ENCODE measurements around the gene ZNF688. TPM values are rescaled to one million over a fixed set of nuclear protein-coding genes. Genes with fewer than 3 reads are reported as not detected.

Gene ZNF688
- total RNA-seq, 2 experiments from 2014 or later = 13.3 to 13.8 TPM

DNA sequence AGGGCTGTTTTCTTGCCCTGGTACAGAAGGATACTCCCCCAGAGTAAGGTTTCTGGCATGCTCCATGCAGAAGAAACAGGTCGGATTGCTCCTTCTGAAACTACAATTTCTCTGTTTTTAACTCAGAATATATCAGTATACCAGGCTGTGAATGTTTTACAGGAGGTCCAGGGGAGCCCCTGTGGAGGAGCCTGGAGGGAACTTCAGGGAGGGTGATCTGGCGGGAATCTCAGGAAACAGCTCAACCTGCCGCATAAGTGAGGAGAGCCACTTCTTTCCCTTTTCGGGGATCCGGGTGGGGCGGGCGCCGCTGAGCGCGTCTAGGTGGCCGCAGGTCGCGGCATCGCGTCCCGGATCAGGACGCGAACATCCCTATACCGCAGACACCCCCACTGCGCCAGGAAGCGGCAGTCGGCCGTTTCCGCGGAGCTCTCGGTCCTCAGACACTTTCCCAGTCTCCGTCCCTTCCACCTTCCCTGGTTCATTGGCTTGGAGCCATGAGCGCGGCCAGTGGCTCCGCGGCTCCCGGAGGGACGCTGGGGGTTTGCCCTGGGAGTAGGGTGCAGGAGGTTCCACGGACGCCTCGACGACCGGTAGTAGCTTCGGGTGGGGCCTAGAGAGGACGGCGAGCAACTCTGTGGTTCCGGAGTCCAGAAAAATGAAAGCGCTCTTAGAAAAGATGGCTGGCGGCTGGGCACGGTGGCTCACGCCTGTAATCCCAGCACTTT is 10.3 kb downstream of the ZNF688 start:
- CTCF ChIA-PET = interaction anchor here (0.8 to 1.9 kb wide), 7 partner anchors 11 to 469 kb away, joined by 3 to 7 read pairs (median 3); partner anchors contain the start of genes DCTPP1, TBX6 and ZNF747
- peaks cover 29% of the 10 kb centered on the region for H3K4me1 Mint-ChIP-seq
- no peaks in the 10 kb centered on the region for H3K27me3 Mint-ChIP-seq
- POLR2A ChIA-PET = no interaction called here
- no peak for DNase-seq
- H3K36me3 Mint-ChIP-seq (ENCODE audit: low read depth) = peaks cover 6% of the 10 kb centered on the region
- H3K9me3 Mint-ChIP-seq = no peaks in the 10 kb centered on the region
- peak overlapping the region; percentile 76 for H3K4me3 Mint-ChIP-seq
- peak overlapping the region; percentile 91 for H3K27ac Mint-ChIP-seq

DNA sequence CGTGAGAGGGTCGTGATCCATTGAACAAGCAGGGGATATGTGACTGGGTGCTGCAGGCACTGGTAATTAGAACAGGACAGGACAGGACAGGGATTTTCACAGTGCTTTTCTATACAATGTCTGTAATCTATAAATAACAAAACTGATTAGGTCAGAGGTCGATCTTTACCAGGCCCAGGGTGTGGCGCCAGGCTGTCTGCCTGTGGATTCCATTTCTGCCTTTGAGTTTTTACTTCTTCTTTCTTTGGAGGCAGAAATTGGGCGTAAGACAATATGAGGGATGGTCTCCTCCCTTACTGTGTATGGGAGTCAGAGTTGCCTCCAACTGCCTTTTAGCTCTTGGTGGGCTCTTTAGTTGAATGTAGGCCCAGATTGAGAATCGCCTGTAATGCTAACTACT is 11.8 kb downstream of the ZNF688 start:
- Mint-ChIP-seq H3K27ac (peak overlapping the region; percentile 90), H3K4me3 (peak overlapping the region; percentile 57), H3K9me3 (no peaks in the 10 kb centered on the region), H3K36me3 (ENCODE audit: low read depth) (peaks cover 18% of the 10 kb centered on the region), H3K4me1 (peaks cover 30% of the 10 kb centered on the region), H3K27me3 (no peaks in the 10 kb centered on the region)
- DNase-seq = no peak
- POLR2A ChIA-PET = no interaction called here
- CTCF ChIA-PET = no interaction called here

DNA sequence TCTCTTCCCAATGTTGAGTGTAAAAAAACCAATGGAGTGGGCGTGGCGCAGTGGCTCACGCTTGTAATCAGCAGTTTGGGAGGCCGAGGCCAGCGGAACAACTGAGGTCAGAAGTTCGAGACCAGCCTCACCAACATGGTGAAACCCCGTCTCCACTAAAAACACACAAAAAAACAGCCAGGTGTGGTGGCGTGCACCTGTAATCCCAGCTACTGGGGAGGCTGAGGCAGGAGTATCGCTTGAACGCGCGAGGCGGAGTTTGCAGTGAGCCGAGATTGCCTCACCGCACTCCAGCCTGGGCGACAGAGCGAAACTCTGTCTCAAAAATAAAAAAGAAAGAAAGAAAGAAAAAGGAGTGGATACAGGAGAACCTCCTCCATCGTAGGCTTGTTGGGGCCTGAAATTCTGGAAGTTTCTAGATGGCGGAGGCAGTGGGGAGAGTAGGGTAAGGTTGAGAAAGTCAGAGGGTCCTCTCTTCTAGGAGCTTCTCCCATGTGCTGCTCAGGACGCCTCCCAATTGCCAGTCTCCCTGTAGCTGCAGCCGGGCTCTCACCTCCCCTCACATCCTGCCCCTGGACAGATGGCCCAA is 12.6 kb downstream of the ZNF688 start:
- Mint-ChIP-seq H3K4me1 (peaks cover 37% of the 10 kb centered on the region), H3K9me3 (no peaks in the 10 kb centered on the region), H3K27ac (peak overlapping the region; percentile 90), H3K36me3 (ENCODE audit: low read depth) (peaks cover 25% of the 10 kb centered on the region), H3K4me3 (peak overlapping the region; percentile 87), H3K27me3 (no peaks in the 10 kb centered on the region)
- no peak for DNase-seq
- ChIA-PET CTCF (interaction anchor here (0.6 to 3.0 kb wide), 12 partner anchors 9 to 467 kb away, joined by 3 to 18 read pairs (median 6); partner anchors contain the start of genes TBX6, ZNF688 and ZNF747), POLR2A (interaction anchor here (0.6 to 0.8 kb wide), 2 partner anchors 87 to 129 kb away, joined by 3 read pairs; partner anchors contain the start of genes DCTPP1 and ITGAL)

DNA sequence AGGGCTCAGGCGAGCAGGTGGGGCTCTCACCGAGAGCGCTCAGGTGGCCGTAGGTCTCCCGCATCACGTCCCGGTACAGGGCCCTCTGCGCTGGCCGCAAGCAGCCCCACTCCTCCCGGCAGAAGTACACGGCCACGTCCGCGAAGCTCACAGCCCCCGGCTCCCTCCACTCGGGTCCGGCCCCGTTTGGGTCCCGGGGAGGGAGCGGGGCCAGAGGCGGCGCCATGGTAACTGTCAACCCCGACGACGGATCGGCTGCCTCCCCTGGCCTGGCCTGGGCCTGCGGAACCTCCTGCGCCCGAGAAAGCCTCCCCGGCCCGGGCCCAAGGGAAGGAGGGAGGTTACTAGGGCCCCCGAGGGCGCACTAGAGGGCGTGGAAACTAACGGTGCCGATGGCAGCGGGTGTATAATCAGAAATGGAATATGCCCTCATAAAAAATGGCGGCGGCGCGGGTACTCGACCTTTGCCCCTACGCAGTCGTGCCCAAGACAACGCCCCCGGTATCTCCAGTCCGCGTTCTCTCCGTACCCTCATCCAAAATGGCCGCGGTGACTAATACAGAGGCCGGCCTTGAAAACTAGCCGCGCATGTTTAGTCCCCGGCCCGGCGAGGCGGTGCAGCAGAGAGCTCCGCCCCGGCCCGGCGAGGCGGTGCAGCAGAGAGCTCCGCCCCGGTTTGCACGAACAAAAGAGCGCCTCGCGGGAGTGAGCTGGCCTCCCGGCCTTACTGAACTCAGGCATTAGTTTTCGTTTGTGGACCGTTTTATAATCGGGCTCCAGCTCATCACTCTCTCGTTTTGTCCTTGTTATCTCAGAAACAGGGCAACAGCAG is 13.3 kb downstream of the ZNF688 start, which contains the start of gene ZNF764:
Gene ZNF764, minus strand, starts transcription at position 418 of the 832 bp plus-strand sequence. Its CDS starts 192 bp downstream, at position 226.
- H3K27me3 Mint-ChIP-seq = no peaks in the 10 kb centered on the region
- DNase-seq = peak; percentile 98
- H3K4me1 Mint-ChIP-seq = peaks cover 44% of the 10 kb centered on the region
- peak within 1 kb of the TSS; percentile 87 for H3K4me3 Mint-ChIP-seq
- H3K36me3 Mint-ChIP-seq (ENCODE audit: low read depth) = peaks cover 32% of the 10 kb centered on the region
- CTCF ChIA-PET = interaction anchor here (0.6 to 3.0 kb wide), 17 partner anchors 9 to 466 kb away, joined by 3 to 18 read pairs (median 5); partner anchors contain the start of genes TBX6, ZNF688 and ZNF747
- peak within 1 kb of the TSS; percentile 90 for H3K27ac Mint-ChIP-seq
- H3K9me3 Mint-ChIP-seq = no peaks in the 10 kb centered on the region
- POLR2A ChIA-PET = interaction anchor here (0.6 to 0.9 kb wide), 4 partner anchors 22 to 131 kb away, joined by 3 to 4 read pairs (median 3); partner anchors contain the start of genes DCTPP1 and ITGAL

DNA sequence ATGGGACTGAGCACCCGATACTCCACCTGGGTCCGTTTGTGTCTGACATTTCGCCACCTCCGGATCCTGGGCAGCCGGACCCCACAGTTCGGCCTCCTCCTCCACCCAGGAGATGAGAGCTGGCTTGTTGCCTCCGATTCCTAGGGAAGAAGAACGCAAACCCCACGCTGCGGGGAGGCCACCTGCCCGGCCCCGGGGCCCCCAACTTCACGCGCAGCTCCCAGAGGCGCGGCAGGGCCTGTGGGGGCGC is 13.9 kb downstream of the ZNF688 start:
- Mint-ChIP-seq H3K27ac (peak overlapping the region; percentile 90), H3K27me3 (no peaks in the 10 kb centered on the region)

DNA sequence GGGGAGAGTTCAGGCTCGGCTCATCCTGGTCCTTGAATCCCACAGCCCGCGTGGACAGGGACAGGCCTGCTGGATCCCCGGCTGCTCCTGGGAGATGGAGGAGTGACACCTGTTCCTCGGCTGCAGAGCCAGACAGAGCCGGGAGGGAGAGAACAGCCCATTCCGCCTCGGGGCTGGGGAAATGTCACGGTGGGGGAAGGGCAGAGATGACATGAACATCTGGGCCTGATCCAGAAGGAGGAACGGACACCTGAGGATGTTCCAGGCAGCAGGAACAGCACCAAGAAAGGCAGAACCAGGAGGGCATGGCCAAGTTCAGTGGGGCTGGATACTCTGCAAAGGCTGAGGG is 15.4 kb downstream of the ZNF688 start:
- H3K9me3 Mint-ChIP-seq = no peaks in the 10 kb centered on the region
- ChIA-PET POLR2A (no interaction called here), CTCF (interaction anchor here (1.2 to 3.0 kb wide), 3 partner anchors 10 to 21 kb away, joined by 3 to 18 read pairs (median 3); partner anchors contain the start of gene ZNF747)
- no peak for DNase-seq
- H3K4me1 Mint-ChIP-seq = peaks cover 57% of the 10 kb centered on the region
- H3K4me3 Mint-ChIP-seq = peak overlapping the region; percentile 87
- H3K27me3 Mint-ChIP-seq = no peaks in the 10 kb centered on the region
- peak overlapping the region; percentile 64 for H3K27ac Mint-ChIP-seq
- H3K36me3 Mint-ChIP-seq (ENCODE audit: low read depth) = peaks cover 41% of the 10 kb centered on the region

More for the DNA sequence above, 13.9 kb downstream of the ZNF688 start:
- DNase-seq = no peak
- Mint-ChIP-seq H3K9me3 (no peaks in the 10 kb centered on the region), H3K4me3 (peak overlapping the region; percentile 87), H3K4me1 (peaks cover 50% of the 10 kb centered on the region), H3K36me3 (ENCODE audit: low read depth) (peaks cover 36% of the 10 kb centered on the region)
- ChIA-PET CTCF (interaction anchor here (0.6 to 3.0 kb wide), 14 partner anchors 8 to 123 kb away, joined by 3 to 18 read pairs (median 5); partner anchors contain the start of genes ZNF688 and ZNF747), POLR2A (interaction anchor here (0.6 to 0.9 kb wide), 2 partner anchors 22 to 30 kb away, joined by 3 to 4 read pairs; no protein-coding TSS in a partner anchor)

DNA sequence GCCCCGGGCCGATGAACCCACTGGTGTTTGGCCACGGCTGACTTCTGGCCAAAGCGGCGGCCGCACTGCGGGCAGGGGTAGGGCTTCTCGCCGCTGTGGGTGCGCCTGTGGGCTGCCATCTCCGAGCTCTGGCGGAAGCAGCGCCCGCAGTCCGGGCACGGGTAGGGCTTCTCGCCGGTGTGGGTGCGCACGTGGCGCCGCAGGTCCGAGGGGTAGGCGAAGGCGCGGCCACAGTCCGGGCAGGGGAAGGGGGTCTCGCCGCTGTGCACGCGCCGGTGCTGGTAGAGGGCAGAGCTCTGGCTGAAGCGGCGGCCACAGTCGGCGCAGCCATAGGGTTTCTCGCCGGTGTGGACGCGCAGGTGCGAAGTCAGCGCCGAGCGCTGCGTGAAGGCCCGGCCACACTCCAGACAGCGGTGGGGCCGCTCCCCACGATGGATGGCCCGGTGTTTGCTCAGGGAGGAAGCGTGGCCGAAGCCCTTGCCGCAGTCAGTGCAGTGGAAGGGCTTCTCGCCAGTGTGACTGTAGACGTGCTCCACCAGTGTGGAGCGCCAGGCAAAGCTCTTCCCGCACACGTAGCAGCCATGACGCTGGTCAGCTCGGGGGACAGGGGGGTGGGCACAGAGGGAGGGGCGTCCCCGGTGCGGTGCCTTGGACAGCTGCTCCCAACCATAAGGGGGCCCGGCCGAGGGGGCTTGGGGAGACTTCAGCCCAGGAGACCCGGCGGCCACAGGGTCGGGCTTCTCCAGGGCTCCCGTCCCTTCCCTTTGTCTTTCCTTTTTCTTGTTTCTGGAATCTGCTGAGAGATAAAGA is 16.0 kb downstream of the ZNF688 start:
- ChIA-PET CTCF (interaction anchor here (0.6 to 1.9 kb wide), 3 partner anchors 10 to 28 kb away, joined by 3 to 7 read pairs (median 4); no protein-coding TSS in a partner anchor), POLR2A (no interaction called here)
- H3K4me1 Mint-ChIP-seq = peaks cover 58% of the 10 kb centered on the region
- no peaks in the 10 kb centered on the region for H3K27me3 Mint-ChIP-seq
- peaks cover 41% of the 10 kb centered on the region for H3K36me3 Mint-ChIP-seq (ENCODE audit: low read depth)
- H3K4me3 Mint-ChIP-seq = peak overlapping the region; percentile 87
- DNase-seq = no peak
- H3K9me3 Mint-ChIP-seq = no peaks in the 10 kb centered on the region
- H3K27ac Mint-ChIP-seq = peak overlapping the region; percentile 64

DNA sequence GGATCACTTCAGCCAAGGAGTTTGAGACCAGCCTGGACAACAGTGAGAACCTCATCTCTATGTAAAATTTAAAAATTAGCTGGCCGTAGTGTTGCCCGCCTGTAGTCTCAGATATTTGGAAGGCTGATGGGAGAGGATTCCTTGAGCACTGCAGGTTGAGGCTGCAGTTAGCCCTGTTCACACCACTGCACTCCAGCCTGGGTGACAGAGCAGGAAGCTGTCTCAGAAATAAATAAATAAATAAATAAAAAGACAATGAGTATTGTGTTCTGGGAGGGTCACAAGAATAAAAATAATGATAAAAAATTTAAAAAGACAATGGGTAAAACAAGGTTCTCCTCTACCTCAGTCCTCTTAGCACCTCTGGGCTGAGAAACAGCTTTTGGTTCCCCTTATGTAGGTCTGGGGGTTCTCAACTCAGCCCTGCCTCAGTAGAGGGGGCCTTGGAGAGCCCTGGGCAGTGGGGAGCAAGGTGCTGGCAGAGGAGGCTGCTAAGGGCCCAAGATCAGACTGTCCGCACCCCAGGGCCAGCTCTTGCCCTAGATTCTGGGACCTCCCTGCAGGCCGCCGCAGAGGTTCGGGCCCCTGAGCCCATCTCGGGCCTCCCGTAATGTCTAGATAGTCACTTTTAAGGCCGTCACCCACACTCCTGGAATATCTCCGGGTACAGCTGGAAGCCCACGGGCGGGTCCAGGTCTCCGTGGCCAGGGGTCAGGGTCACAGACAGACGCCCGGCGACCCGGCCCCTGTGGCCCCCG is 16.8 kb downstream of the ZNF688 start:
- Mint-ChIP-seq H3K9me3 (no peaks in the 10 kb centered on the region), H3K4me3 (no peak overlapping the region), H3K36me3 (ENCODE audit: low read depth) (peaks cover 41% of the 10 kb centered on the region), H3K27me3 (no peaks in the 10 kb centered on the region), H3K27ac (no peak overlapping the region), H3K4me1 (peaks cover 57% of the 10 kb centered on the region)
- ChIA-PET POLR2A (no interaction called here), CTCF (interaction anchor here (0.6 to 1.9 kb wide), 3 partner anchors 19 to 30 kb away, joined by 3 to 7 read pairs (median 4); no protein-coding TSS in a partner anchor)
- DNase-seq = no peak

DNA sequence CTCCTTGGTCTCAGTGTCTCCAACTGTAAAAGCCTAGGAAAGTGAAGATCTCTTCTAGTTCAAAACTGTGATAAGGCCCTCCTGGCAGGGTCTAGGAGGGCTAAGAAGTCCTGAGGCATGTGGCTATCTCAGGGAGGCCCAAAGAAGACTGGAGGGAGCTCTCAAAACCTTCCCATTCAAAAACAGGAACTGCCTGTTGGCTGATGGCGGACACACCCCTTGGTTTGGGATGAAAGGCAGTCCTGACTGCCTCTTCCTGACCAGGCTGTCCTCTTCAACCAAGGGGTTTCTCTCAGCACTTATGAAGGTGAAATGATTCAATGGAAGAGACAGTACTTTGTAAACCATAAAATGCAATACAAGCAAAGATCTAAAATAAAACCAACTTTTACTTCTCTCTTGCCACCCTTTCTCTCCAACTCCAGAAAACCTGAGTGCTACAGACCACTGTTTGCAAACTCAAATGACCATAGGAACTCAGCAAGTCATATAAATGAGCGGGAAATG is 18.1 kb downstream of the ZNF688 start:
- peaks cover 54% of the 10 kb centered on the region for H3K4me1 Mint-ChIP-seq
- no peaks in the 10 kb centered on the region for H3K27me3 Mint-ChIP-seq
- peak overlapping the region; percentile 95 for H3K27ac Mint-ChIP-seq
- no peaks in the 10 kb centered on the region for H3K9me3 Mint-ChIP-seq
- peaks cover 41% of the 10 kb centered on the region for H3K36me3 Mint-ChIP-seq (ENCODE audit: low read depth)
- CTCF ChIA-PET = interaction anchor here (1.3 to 3.5 kb wide), 2 partner anchors 18 to 124 kb away, joined by 4 to 19 read pairs; partner anchors contain the start of genes DCTPP1 and ZNF747
- H3K4me3 Mint-ChIP-seq = peak overlapping the region; percentile 16
- POLR2A ChIA-PET = no interaction called here
- DNase-seq = no peak

DNA sequence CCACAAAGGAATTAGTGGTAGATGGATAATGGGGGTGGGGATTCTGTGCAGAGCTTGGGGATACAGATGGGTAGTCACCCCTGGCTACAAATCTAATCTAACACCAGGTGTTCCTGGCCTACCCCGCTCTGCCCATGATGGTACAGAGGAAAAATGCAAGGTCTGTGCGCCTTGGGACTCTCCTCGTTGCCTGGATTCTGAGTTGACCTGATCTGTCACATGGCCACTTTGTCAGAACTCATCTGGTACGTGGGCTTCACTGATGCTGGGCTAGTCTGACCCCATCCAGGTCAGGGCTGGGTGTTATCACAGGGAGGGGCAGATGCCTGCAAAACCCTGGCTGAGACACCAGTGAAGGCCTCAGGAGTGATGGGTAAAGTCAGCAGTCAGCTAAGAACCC is 18.6 kb downstream of the ZNF688 start:
- DNase-seq = no peak
- H3K9me3 Mint-ChIP-seq = no peaks in the 10 kb centered on the region
- POLR2A ChIA-PET = no interaction called here
- no peaks in the 10 kb centered on the region for H3K27me3 Mint-ChIP-seq
- peaks cover 55% of the 10 kb centered on the region for H3K4me1 Mint-ChIP-seq
- peak overlapping the region; percentile 95 for H3K27ac Mint-ChIP-seq
- CTCF ChIA-PET = interaction anchor here (1.2 to 3.5 kb wide), 3 partner anchors 12 to 123 kb away, joined by 3 to 19 read pairs (median 4); partner anchors contain the start of genes DCTPP1 and ZNF747
- peak overlapping the region; percentile 16 for H3K4me3 Mint-ChIP-seq
- H3K36me3 Mint-ChIP-seq (ENCODE audit: low read depth) = peaks cover 44% of the 10 kb centered on the region

DNA sequence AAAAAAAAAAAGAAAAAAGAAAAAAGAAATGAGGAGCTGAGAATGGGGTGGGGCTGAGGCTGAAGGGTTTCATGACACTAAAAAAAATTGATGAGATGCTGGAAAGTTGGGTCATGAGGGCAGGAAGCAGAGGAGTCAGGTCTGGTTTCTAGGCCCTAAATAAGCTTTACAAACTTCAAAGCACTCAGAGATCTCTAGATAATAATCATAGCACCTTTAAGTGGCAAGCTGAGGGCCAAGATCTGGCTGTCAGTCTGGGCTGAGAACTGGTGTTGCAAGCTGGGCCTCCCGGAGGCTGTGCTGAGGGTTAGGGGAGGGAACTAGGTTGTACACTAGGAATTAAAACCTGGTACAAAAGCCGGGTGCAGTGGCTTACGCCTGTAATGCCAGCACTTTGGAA is 19.7 kb downstream of the ZNF688 start:
- ChIA-PET POLR2A (interaction anchor here (0.6 kb wide), 2 partner anchors 16 to 475 kb away, joined by 3 read pairs; no protein-coding TSS in a partner anchor), CTCF (interaction anchor here (1.1 to 3.5 kb wide), 4 partner anchors 14 to 20 kb away, joined by 3 to 19 read pairs (median 6); partner anchors contain the start of genes ZNF688 and ZNF747)
- H3K36me3 Mint-ChIP-seq (ENCODE audit: low read depth) = peaks cover 46% of the 10 kb centered on the region
- peak; percentile 83 for DNase-seq
- no peaks in the 10 kb centered on the region for H3K27me3 Mint-ChIP-seq
- H3K4me3 Mint-ChIP-seq = peak overlapping the region; percentile 65
- no peaks in the 10 kb centered on the region for H3K9me3 Mint-ChIP-seq
- H3K4me1 Mint-ChIP-seq = peaks cover 55% of the 10 kb centered on the region
- peak overlapping the region; percentile 95 for H3K27ac Mint-ChIP-seq
